H9 (cell line): ENCODE results near the gene TRIM7. TPM values are rescaled to one million over a fixed set of nuclear protein-coding genes. Genes with fewer than 3 reads are reported as not detected.
A peak's percentile ranks its signal among the peaks of the same experiment; 100 is the strongest.

Experiments
- DNase-seq: peaks from one replicate; pipeline ENCODE4 v3.0.0-alpha.2; 2017
- H2AFZ ChIP-seq: one replicate; pipeline ENCODE4 v1.6.1; 2013; ENCODE audit warnings: mild to moderate bottlenecking, low read length, control low read depth, moderate library complexity
- H2AK5ac ChIP-seq: 2 replicates; pipeline ENCODE4 v1.6.1; 2013; ENCODE audit warnings: low read length, control low read depth, mixed read lengths; ENCODE audit not compliant: insufficient read length
- H2BK120ac ChIP-seq: one replicate; pipeline ENCODE4 v1.6.1; 2013; ENCODE audit warnings: low read depth, mild to moderate bottlenecking, low read length, control low read depth, inconsistent platforms; ENCODE audit not compliant: poor library complexity, severe bottlenecking
- H2BK12ac ChIP-seq: 2 replicates; pipeline ENCODE4 v1.6.1; 2013; ENCODE audit warnings: low read length, control low read depth, mixed read lengths, low read depth; ENCODE audit not compliant: insufficient read length
- H2BK15ac ChIP-seq: 2 replicates; pipeline ENCODE4 v1.6.1; 2013; ENCODE audit warnings: low read depth, low read length, control low read depth
- H2BK20ac ChIP-seq: one replicate; pipeline ENCODE4 v1.6.1; 2013; ENCODE audit warnings: low read depth, mild to moderate bottlenecking, low read length, control low read depth, inconsistent platforms; ENCODE audit not compliant: poor library complexity, severe bottlenecking
- H2BK5ac ChIP-seq: 2 replicates; pipeline ENCODE4 v1.6.1; 2013; ENCODE audit warnings: low read length, control low read depth, mixed read lengths; ENCODE audit not compliant: insufficient read length
- H3K14ac ChIP-seq: 2 replicates; pipeline ENCODE4 v1.6.1; 2013; ENCODE audit warnings: low read length, control low read depth; ENCODE audit not compliant: insufficient read depth
- H3K18ac ChIP-seq: 2 replicates; pipeline ENCODE4 v1.6.1; 2013; ENCODE audit warnings: low read depth, mild to moderate bottlenecking, mixed read lengths, low read length, control low read depth; ENCODE audit not compliant: insufficient read length
- H3K23ac ChIP-seq: 2 replicates; pipeline ENCODE4 v1.6.1; 2013; ENCODE audit warnings: low read length, control low read depth, mixed read lengths, low read depth; ENCODE audit not compliant: insufficient read length
- H3K23me2 ChIP-seq: 2 replicates; pipeline ENCODE4 v1.6.1; 2013; ENCODE audit warnings: low read depth, mild to moderate bottlenecking, mixed read lengths, low read length, control low read depth; ENCODE audit not compliant: insufficient read length, poor library complexity, severe bottlenecking
- H3K27ac ChIP-seq: 2 replicates; pipeline ENCODE4 v1.5.1; 2013; ENCODE audit warnings: low read length, control low read depth, mixed read lengths, low read depth; ENCODE audit not compliant: insufficient read length
- H3K27me3 ChIP-seq: 2 replicates; pipeline ENCODE4 v1.6.1; 2013; ENCODE audit warnings: low read length, control low read depth, inconsistent platforms; ENCODE audit not compliant: insufficient read depth
- H3K4ac ChIP-seq: 2 replicates; pipeline ENCODE4 v1.6.1; 2013; ENCODE audit warnings: low read depth, mild to moderate bottlenecking, control low read depth, inconsistent platforms, low read length, moderate library complexity
- H3K4me1 ChIP-seq: 2 replicates; pipeline ENCODE4 v1.6.1; 2013; ENCODE audit warnings: low read length, control low read depth, inconsistent platforms; ENCODE audit not compliant: insufficient read depth
- H3K4me2 ChIP-seq: 2 replicates; pipeline ENCODE4 v1.6.1; 2013; ENCODE audit warnings: low read length, control low read depth, mixed read lengths; ENCODE audit not compliant: insufficient read length, insufficient read depth
- H3K56ac ChIP-seq: 2 replicates; pipeline ENCODE4 v1.6.1; 2013; ENCODE audit warnings: low read depth, mild to moderate bottlenecking, mixed read lengths, low read length, control low read depth; ENCODE audit not compliant: insufficient read length
- H3K79me1 ChIP-seq: 2 replicates; pipeline ENCODE4 v1.6.1; 2013; ENCODE audit warnings: low read depth, mild to moderate bottlenecking, moderate library complexity, low read length, control low read depth, inconsistent platforms; ENCODE audit not compliant: insufficient read depth, poor library complexity, severe bottlenecking
- H3K79me2 ChIP-seq: 2 replicates; pipeline ENCODE4 v1.6.1; 2013; ENCODE audit warnings: low read length, control low read depth, inconsistent platforms; ENCODE audit not compliant: insufficient read depth
- H3K9ac ChIP-seq: 2 replicates; pipeline ENCODE4 v1.6.1; 2013; ENCODE audit warnings: low read length, control low read depth, mixed read lengths; ENCODE audit not compliant: insufficient read length; ENCODE audit errors: extremely low read depth
- H3K9me3 ChIP-seq: one replicate; pipeline ENCODE4 v1.6.1; 2013; ENCODE audit warnings: low read depth, low read length, inconsistent platforms; ENCODE audit not compliant: control insufficient read depth
- H3T11ph ChIP-seq: one replicate; pipeline ENCODE4 v1.6.1; 2013; ENCODE audit warnings: mild to moderate bottlenecking, low read length, control low read depth, inconsistent platforms
- H4K20me1 ChIP-seq: one replicate; pipeline ENCODE4 v1.6.1; 2013; ENCODE audit not compliant: control insufficient read depth, insufficient read length, insufficient read depth
- H4K5ac ChIP-seq: 2 replicates; pipeline ENCODE4 v1.6.1; 2013; ENCODE audit warnings: low read depth, mild to moderate bottlenecking, mixed read lengths, low read length, control low read depth; ENCODE audit not compliant: insufficient read length
- H4K8ac ChIP-seq: replicated peaks from 2 replicates; pipeline ENCODE4 v1.6.1; 2013; ENCODE audit warnings: low read length, control low read depth, mixed read lengths, low read depth; ENCODE audit not compliant: insufficient read length
- H4K91ac ChIP-seq: 2 replicates; pipeline ENCODE4 v1.6.1; 2013; ENCODE audit warnings: low read depth, mild to moderate bottlenecking, moderate library complexity, mixed read lengths, low read length, control low read depth; ENCODE audit not compliant: insufficient read length
- H3K27ac Mint-ChIP-seq, 3 experiments: 2 replicates in 2 of 3; 3 replicates in 1 of 3; pipeline ENCODE4 v1.8.0; 2020 to 2021; ENCODE audit warnings: mixed read lengths in 3 of 3, mild to moderate bottlenecking in 1 of 3, moderate library complexity in 1 of 3
- H3K27me3 Mint-ChIP-seq: 2 replicates; pipeline ENCODE4 v1.8.0; 2021; ENCODE audit warnings: low read depth, mild to moderate bottlenecking, moderate library complexity, mixed read lengths
- H3K36me3 Mint-ChIP-seq, 3 experiments: 2 replicates in 2 of 3; 3 replicates in 1 of 3; pipeline ENCODE4 v1.8.0; 2020 to 2021; ENCODE audit warnings: low read depth in 3 of 3, mixed read lengths in 3 of 3; ENCODE audit not compliant: insufficient read depth in 1 of 3
- H3K4me1 Mint-ChIP-seq, 2 experiments: 2 replicates each; pipeline ENCODE4 v1.8.0; 2020; ENCODE audit warnings: mixed read lengths in 2 of 2
- H3K4me3 Mint-ChIP-seq, 2 experiments: 2 replicates in 1 of 2; 3 replicates in 1 of 2; pipeline ENCODE4 v1.8.0; 2020 to 2021; ENCODE audit warnings: mild to moderate bottlenecking in 2 of 2, mixed read lengths in 2 of 2, moderate library complexity in 1 of 2
- H3K9me3 Mint-ChIP-seq, 2 experiments: 2 replicates in 1 of 2; 3 replicates in 1 of 2; pipeline ENCODE4 v1.8.0; 2020; ENCODE audit warnings: mild to moderate bottlenecking in 2 of 2, mixed read lengths in 2 of 2, moderate library complexity in 1 of 2
- WGBS: extraction: QIAGEN DNeasy Blood & Tissue Kit; methylation state at CpG from one replicate; pipeline ENCODE4 v1.1.7; 2013; ENCODE audit warnings: missing lambda C conversion rate, low lambda C conversion rate, mixed read lengths; ENCODE audit not compliant: insufficient read length; ENCODE audit errors: extremely low coverage; 5-methylcytosine and 5-hydroxymethylcytosine counted together
- total RNA-seq: library from RNA; stranded (reverse); gene quantifications from 2 replicates; pipeline ENCODE4 v1.2.1, GENCODE V29; 2021
- TF ChIP-seq, protein P1 (sequence below): fragments of 200-600 bp; sonication (generic); conservative IDR thresholded peaks from 3 replicates; pipeline ENCODE4 v1.8.0; 2021; ENCODE audit warnings: antibody characterized with exemption, mild to moderate bottlenecking

TRIM7 gene
- total RNA-seq, 1 experiment from 2014 or later = not detected

DNA sequence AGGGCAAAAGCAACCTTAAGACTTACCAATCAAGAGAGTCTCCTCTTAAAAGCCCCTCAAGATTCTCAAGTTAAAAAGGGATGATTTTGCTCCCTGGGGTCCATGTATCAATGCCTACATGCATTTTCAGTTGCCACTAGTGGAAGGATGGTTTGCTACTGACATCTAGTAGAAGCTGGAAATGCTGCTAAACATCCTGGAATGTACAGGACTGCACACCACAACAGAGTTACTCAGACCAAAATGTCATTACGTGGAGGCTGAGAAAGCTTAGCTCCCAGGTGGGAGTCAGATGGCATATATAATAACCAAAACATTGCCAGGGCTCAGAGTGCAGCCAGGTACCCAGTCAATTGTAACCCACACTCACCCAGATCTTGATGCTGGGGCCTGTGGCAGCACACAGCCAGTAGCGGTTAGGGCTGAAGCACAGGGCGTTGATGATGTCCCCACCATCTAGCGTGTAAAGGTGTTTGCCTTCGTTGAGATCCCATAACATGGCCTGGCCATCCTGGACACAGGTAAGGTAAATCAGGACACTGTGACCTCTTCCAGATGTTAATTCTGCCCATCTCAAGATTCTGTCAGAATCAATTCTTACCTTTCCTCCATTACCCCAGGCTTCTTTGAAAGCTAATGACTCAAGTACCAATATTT is 32.9 kb upstream of the TRIM7 start:
- Histone ChIP-seq H3K79me1 (peaks cover 10% of the 10 kb centered on the region), H3K9ac (no peak overlapping the region), H2AK5ac (no peak overlapping the region), H2BK20ac (no peak overlapping the region), H3K27me3 (no peaks in the 10 kb centered on the region), H2AFZ (no peak overlapping the region), H3K56ac (no peak overlapping the region), H3K9me3 (no peaks in the 10 kb centered on the region), H3K23me2 (peaks cover 4% of the 10 kb centered on the region), H4K20me1 (no peaks in the 10 kb centered on the region), H3K4me2 (no peak overlapping the region), H3K4me1 (no peaks in the 10 kb centered on the region), H3T11ph (no peak overlapping the region), H3K4ac (no peak overlapping the region), H4K91ac (no peak overlapping the region), H2BK15ac (no peak overlapping the region), H4K5ac (no peak overlapping the region), H3K18ac (no peak overlapping the region), H3K27ac (no peak overlapping the region), H3K14ac (no peak overlapping the region), H2BK12ac (no peak overlapping the region), H4K8ac (no peak overlapping the region), H3K23ac (no peak overlapping the region), H3K79me2 (peaks cover 14% of the 10 kb centered on the region; the same call in 1 of the 2 replicates), H2BK120ac (no peak overlapping the region), H2BK5ac (no peak overlapping the region)
- Mint-ChIP-seq H3K4me1 (peaks cover 13 to 40% of the 10 kb centered on the region in 2 experiments), H3K27ac (peak overlapping the region in 2 of 3 experiments; percentile 66 to 91; a peak in 4 of 7 replicates), H3K27me3 (no peaks in the 10 kb centered on the region; the same call in 1 of the 2 replicates), H3K4me3 (peak overlapping the region; percentile 5 to 45; a peak in 2 of 5 replicates), H3K9me3 (peaks cover 0 to 3% of the 10 kb centered on the region in 2 experiments; a peak in 2 of 5 replicates), H3K36me3 (peaks cover 70 to 92% (median 74%) of the 10 kb centered on the region in 3 experiments)
- TF ChIP-seq, protein P1, sequence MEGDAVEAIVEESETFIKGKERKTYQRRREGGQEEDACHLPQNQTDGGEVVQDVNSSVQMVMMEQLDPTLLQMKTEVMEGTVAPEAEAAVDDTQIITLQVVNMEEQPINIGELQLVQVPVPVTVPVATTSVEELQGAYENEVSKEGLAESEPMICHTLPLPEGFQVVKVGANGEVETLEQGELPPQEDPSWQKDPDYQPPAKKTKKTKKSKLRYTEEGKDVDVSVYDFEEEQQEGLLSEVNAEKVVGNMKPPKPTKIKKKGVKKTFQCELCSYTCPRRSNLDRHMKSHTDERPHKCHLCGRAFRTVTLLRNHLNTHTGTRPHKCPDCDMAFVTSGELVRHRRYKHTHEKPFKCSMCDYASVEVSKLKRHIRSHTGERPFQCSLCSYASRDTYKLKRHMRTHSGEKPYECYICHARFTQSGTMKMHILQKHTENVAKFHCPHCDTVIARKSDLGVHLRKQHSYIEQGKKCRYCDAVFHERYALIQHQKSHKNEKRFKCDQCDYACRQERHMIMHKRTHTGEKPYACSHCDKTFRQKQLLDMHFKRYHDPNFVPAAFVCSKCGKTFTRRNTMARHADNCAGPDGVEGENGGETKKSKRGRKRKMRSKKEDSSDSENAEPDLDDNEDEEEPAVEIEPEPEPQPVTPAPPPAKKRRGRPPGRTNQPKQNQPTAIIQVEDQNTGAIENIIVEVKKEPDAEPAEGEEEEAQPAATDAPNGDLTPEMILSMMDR = no peak
- no peak for DNase-seq
- no CpG with 5 or more reads among the region's 5 CpGs for WGBS
